H1 (cell line): ENCODE results near the gene SCNM1. TPM values are rescaled to one million over a fixed set of nuclear protein-coding genes. Genes with fewer than 3 reads are reported as not detected.

Experiments
- CTCF ChIA-PET: fragments of 300-600 bp; sonication (Branson Sonifier 250); formaldehyde crosslinking; loops from one replicate; lab custom pipeline; 2021; ENCODE audit not compliant: partially characterized antibody; lab: Charles Lee
- POLR2A ChIA-PET: fragments of 300-600 bp; sonication (Branson Sonifier 250); formaldehyde crosslinking; loops from one replicate; lab custom pipeline; 2021; ENCODE audit warnings: inconsistent platforms; ENCODE audit not compliant: partially characterized antibody; lab: Charles Lee
- DNase-seq, 2 experiments: peaks; one replicate each; pipeline versions ENCODE4 v3.0.0 to v3.0.0-alpha.2; 2010 to 2022; ENCODE audit warnings: low spot score in 2 of 2, low read depth in 1 of 2, mixed read lengths in 1 of 2
- FAIRE-seq: peaks from 2 replicates; lab custom pipeline; 2011; peaks lifted over from hg19 to GRCh38; lab: Jason Lieb, UNC
- H2AFZ ChIP-seq: 2 replicates; pipeline ENCODE4 v1.8.1; 2012; ENCODE audit warnings: low read length, inconsistent platforms
- H2AK5ac ChIP-seq: 2 replicates; pipeline ENCODE4 v1.6.1; 2013; ENCODE audit warnings: low read depth, low read length
- H2BK120ac ChIP-seq: replicated peaks from 2 replicates; pipeline ENCODE3; 2013; ENCODE audit warnings: low read depth, low read length, inconsistent platforms
- H2BK12ac ChIP-seq: 2 replicates; pipeline ENCODE4 v1.6.1; 2013; ENCODE audit warnings: low read depth, low read length
- H2BK15ac ChIP-seq: 2 replicates; pipeline ENCODE4 v1.6.1; 2013; ENCODE audit warnings: low read length
- H2BK20ac ChIP-seq: 2 replicates; pipeline ENCODE4 v1.6.1; 2013; ENCODE audit warnings: low read length
- H2BK5ac ChIP-seq: 2 replicates; pipeline ENCODE4 v1.6.1; 2013; ENCODE audit warnings: low read depth, low read length
- H3K14ac ChIP-seq: 2 replicates; pipeline ENCODE4 v1.6.1; 2013; ENCODE audit warnings: inconsistent platforms; ENCODE audit not compliant: insufficient read length
- H3K18ac ChIP-seq: 2 replicates; pipeline ENCODE4 v1.6.1; 2013; ENCODE audit warnings: low read length; ENCODE audit errors: extremely low read depth
- H3K23ac ChIP-seq: 2 replicates; pipeline ENCODE4 v1.6.1; 2013; ENCODE audit warnings: inconsistent platforms; ENCODE audit not compliant: insufficient read length
- H3K23me2 ChIP-seq: 2 replicates; pipeline ENCODE4 v1.6.1; 2013; ENCODE audit warnings: low read depth, low read length
- H3K27ac ChIP-seq: 2 replicates; pipeline ENCODE4 v1.6.1; 2011; ENCODE audit warnings: low read depth, low read length, inconsistent platforms
- H3K27me3 ChIP-seq, 4 experiments: replicated peaks in 1 of 4; 1 replicate in 1 of 4; 2 replicates in 3 of 4; pipeline versions ENCODE4 v1.6.1 to v1.8.1; 2011 to 2013; ENCODE audit warnings: low read length in 3 of 4, mild to moderate bottlenecking in 3 of 4, inconsistent platforms in 2 of 4, mixed read lengths in 2 of 4, moderate library complexity in 1 of 4; ENCODE audit not compliant: control insufficient read depth in 3 of 4, insufficient read depth in 3 of 4; ENCODE audit errors: extremely low read depth in 1 of 4
- H3K36me3 ChIP-seq, 4 experiments: 2 replicates each; pipeline versions ENCODE4 v1.6.1 to v1.8.1; 2011 to 2013; ENCODE audit warnings: mild to moderate bottlenecking in 4 of 4, low read length in 3 of 4, moderate library complexity in 2 of 4, control low read depth in 1 of 4, inconsistent platforms in 1 of 4; ENCODE audit not compliant: insufficient read depth in 4 of 4, control insufficient read depth in 2 of 4
- H3K4ac ChIP-seq: replicated peaks from 2 replicates; pipeline ENCODE3; 2013; ENCODE audit warnings: low read length, low read depth, mixed read lengths, inconsistent platforms; ENCODE audit not compliant: insufficient read length
- H3K4me1 ChIP-seq, 4 experiments: replicated peaks in 1 of 4; 1 replicate in 1 of 4; 2 replicates in 3 of 4; pipeline versions ENCODE4 v1.6.1 to v1.8.1; 2011 to 2013; ENCODE audit warnings: low read length in 3 of 4, inconsistent platforms in 2 of 4, mixed read lengths in 1 of 4; ENCODE audit not compliant: insufficient read depth in 4 of 4, control insufficient read depth in 3 of 4
- H3K4me2 ChIP-seq, 2 experiments: 2 replicates each; pipeline versions ENCODE4 v1.6.1 to v1.8.1; 2011 to 2013; ENCODE audit warnings: low read depth in 2 of 2, low read length in 2 of 2, control low read depth in 1 of 2, inconsistent platforms in 1 of 2, mild to moderate bottlenecking in 1 of 2; ENCODE audit not compliant: insufficient read depth in 1 of 2
- H3K4me3 ChIP-seq, 4 experiments: fragments of 200-600, 300-600 bp in 1 of 4; sonication (generic), shearing (Covaris generic), sonication (Bioruptor Twin) in 1 of 4; 2 replicates each; pipeline versions ENCODE4 v1.5.1 to v1.8.1; 2011 to 2016; ENCODE audit warnings: low read length in 4 of 4, low read depth in 3 of 4, control low read depth in 2 of 4, inconsistent platforms in 2 of 4, mild to moderate bottlenecking in 2 of 4, mixed read lengths in 1 of 4, moderate library complexity in 1 of 4; ENCODE audit not compliant: insufficient read depth in 2 of 4; ENCODE audit errors: extremely low read depth in 1 of 4
- H3K56ac ChIP-seq: replicated peaks from 2 replicates; pipeline ENCODE3; 2013; ENCODE audit warnings: low read depth, mild to moderate bottlenecking, mixed read lengths, low read length, inconsistent platforms; ENCODE audit not compliant: insufficient read length
- H3K79me1 ChIP-seq: 2 replicates; pipeline ENCODE4 v1.6.1; 2013; ENCODE audit warnings: low read depth, low read length, control low read depth
- H3K79me2 ChIP-seq, 2 experiments: 2 replicates each; pipeline versions ENCODE4 v1.6.1 to v1.8.1; 2012 to 2013; ENCODE audit warnings: low read length in 2 of 2, mild to moderate bottlenecking in 2 of 2, inconsistent platforms in 1 of 2; ENCODE audit not compliant: insufficient read depth in 2 of 2, control insufficient read depth in 1 of 2
- H3K9ac ChIP-seq, 4 experiments: replicated peaks in 1 of 4; 1 replicate in 1 of 4; 2 replicates in 3 of 4; pipeline versions ENCODE4 v1.6.1 to v1.8.1; 2011 to 2013; ENCODE audit warnings: low read depth in 3 of 4, low read length in 3 of 4, control low read depth in 2 of 4, mild to moderate bottlenecking in 2 of 4, moderate library complexity in 2 of 4, inconsistent platforms in 1 of 4; ENCODE audit errors: extremely low read depth in 1 of 4
- H3K9me3 ChIP-seq, 2 experiments: 2 replicates each; pipeline versions ENCODE4 v1.6.1 to v1.8.1; 2012 to 2013; ENCODE audit warnings: mild to moderate bottlenecking in 2 of 2, moderate library complexity in 2 of 2, control low read depth in 1 of 2, inconsistent platforms in 1 of 2, low read depth in 1 of 2, low read length in 1 of 2, mixed read lengths in 1 of 2; ENCODE audit not compliant: insufficient read depth in 2 of 2
- H4K20me1 ChIP-seq, 2 experiments: replicated peaks in 1 of 2; 2 replicates each; pipeline versions ENCODE3 to v1.8.1; 2011 to 2013; ENCODE audit warnings: inconsistent platforms in 2 of 2, low read length in 2 of 2, mild to moderate bottlenecking in 1 of 2; ENCODE audit not compliant: insufficient read depth in 2 of 2, control insufficient read depth in 1 of 2
- H4K5ac ChIP-seq: 2 replicates; pipeline ENCODE4 v1.6.1; 2013; ENCODE audit warnings: low read length, low read depth, mixed read lengths, inconsistent platforms; ENCODE audit not compliant: insufficient read length
- H4K8ac ChIP-seq: 2 replicates; pipeline ENCODE4 v1.8.0; 2013; ENCODE audit warnings: mild to moderate bottlenecking, moderate library complexity, low read length, inconsistent platforms; ENCODE audit not compliant: insufficient read depth; ENCODE audit errors: extremely low read depth
- H4K91ac ChIP-seq: replicated peaks from 2 replicates; pipeline ENCODE3; 2013; ENCODE audit warnings: low read length, mixed read lengths, inconsistent platforms; ENCODE audit not compliant: insufficient read length
- ASH2L ChIP-seq: fragments of 200-600, 300-600 bp; sonication (generic); IDR thresholded peaks from one replicate; pipeline ENCODE4 v1.7.1; 2017; ENCODE audit warnings: low read length
- EGR1 ChIP-seq: IDR thresholded peaks from 2 replicates; pipeline ENCODE4 v1.6.1; 2011; ENCODE audit warnings: low read depth, low read length, borderline replicate concordance
- KDM4A ChIP-seq: IDR thresholded peaks from one replicate; pipeline ENCODE4 v1.7.1; 2012; ENCODE audit warnings: low read depth, mild to moderate bottlenecking, moderate library complexity, low read length, inconsistent platforms; ENCODE audit not compliant: severe bottlenecking
- RFX5 ChIP-seq: IDR thresholded peaks from 2 replicates; pipeline ENCODE4 v1.6.1; 2011; ENCODE audit warnings: low read depth, low read length, improper control_type of control experiment, borderline replicate concordance
- SIRT6 ChIP-seq: IDR thresholded peaks from one replicate; pipeline ENCODE4 v1.7.1; 2012; ENCODE audit warnings: low read length, inconsistent platforms
- WGBS, 2 experiments: shearing (Covaris generic) in 1 of 2; methylation state at CpG; one replicate each; pipeline versions ENCODE4 v1.1.6 to v1.1.7; 2013 to 2015; ENCODE audit warnings: low lambda C conversion rate in 2 of 2, mixed read lengths in 2 of 2, inconsistent platforms in 1 of 2, low coverage in 1 of 2, missing lambda C conversion rate in 1 of 2; ENCODE audit not compliant: insufficient replicate concordance in 2 of 2, insufficient coverage in 1 of 2, insufficient read length in 1 of 2; ENCODE audit errors: extremely low coverage in 1 of 2, missing lambda C conversion rate in 1 of 2; 5-methylcytosine and 5-hydroxymethylcytosine counted together
- polyA plus RNA-seq, 7 experiments: library from polyadenylated mRNA; depleted of rRNA in 3 of 7; stranded (reverse) in 5 of 7; unstranded in 2 of 7; fragments of >200 nt in 5 of 7; fragments of 200-250 nt in 2 of 7; gene quantifications; 1 replicate in 5 of 7; 2 replicates in 1 of 7; 4 replicates in 1 of 7; pipeline versions ENCODE4 v1.2.1 to v1.2.3, GENCODE V29; 2011 to 2013; ENCODE audit warnings: missing spikeins in 2 of 7, mixed read lengths in 2 of 7
- total RNA-seq: library from RNA; stranded (reverse); fragmentation: NEBNext Ultra II Directional; extraction: Animal tissue kit (Norgen Biotek cat#: 25700); gene quantifications from 2 replicates; pipeline ENCODE4 v1.2.1, GENCODE V29; 2021
- TF ChIP-seq, protein P1 (sequence below), 3 experiments: IDR thresholded peaks; 1 replicate in 2 of 3; 2 replicates in 1 of 3; pipeline versions ENCODE4 v1.5.1 to v1.6.1; 2011; ENCODE audit warnings: low read length in 3 of 3, mild to moderate bottlenecking in 3 of 3, inconsistent platforms in 2 of 3, low read depth in 1 of 3, moderate library complexity in 1 of 3; ENCODE audit not compliant: insufficient read depth in 1 of 3; ENCODE audit errors: control extremely low read depth in 1 of 3

Gene SCNM1
- total and polyA plus RNA-seq, 2 of the 8 experiments (the other 6 are each of a cell fraction or from before 2014, with no cell fraction given) = 13.6 to 46.2 TPM

DNA sequence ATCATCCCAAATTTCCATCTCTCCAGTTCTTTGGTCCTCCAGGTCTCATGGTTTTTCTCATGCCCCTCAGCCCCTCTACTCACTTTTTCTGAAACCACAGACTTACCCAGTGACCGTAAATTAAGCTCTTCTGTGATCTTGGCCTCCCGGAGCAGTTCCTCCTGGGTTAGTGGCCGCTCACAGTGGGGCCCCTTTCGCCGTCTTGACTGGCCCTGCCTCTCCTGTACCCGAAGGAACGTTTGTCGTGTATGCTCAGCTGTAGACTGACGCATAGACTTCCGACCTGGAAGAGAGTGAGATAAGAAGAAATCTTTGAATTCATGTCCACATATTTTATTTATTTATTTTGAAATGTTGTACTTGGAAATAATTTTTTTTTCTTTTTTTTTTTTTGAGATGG is 18.3 kb downstream of the SCNM1 start:
- FAIRE-seq (no peak), DNase-seq (no peak)
- Histone ChIP-seq H4K91ac (no peak overlapping the region), H2BK5ac (no peak overlapping the region), H4K20me1 (peaks cover 0 to 5% of the 10 kb centered on the region in 2 experiments), H3K23me2 (no peaks in the 10 kb centered on the region), H2BK15ac (no peak overlapping the region), H3K79me1 (peaks cover 3% of the 10 kb centered on the region; the same call in 1 of the 2 replicates), H2BK12ac (no peak overlapping the region), H3K79me2 (peaks cover 7 to 28% of the 10 kb centered on the region in 2 experiments), H3K9me3 (no peaks in the 10 kb centered on the region), H2BK120ac (no peak overlapping the region), H4K5ac (no peak overlapping the region), H3K4me3 (no peak overlapping the region), H3K36me3 (peaks cover 20 to 63% (median 46%) of the 10 kb centered on the region in 4 experiments), H3K4me1 (no peaks in the 10 kb centered on the region), H3K23ac (no peak overlapping the region), H3K27ac (no peak overlapping the region), H3K4ac (no peak overlapping the region), H3K27me3 (no peaks in the 10 kb centered on the region), H2AFZ (no peak overlapping the region), H3K4me2 (no peak overlapping the region), H3K18ac (no peak overlapping the region), H3K9ac (no peak overlapping the region), H3K14ac (no peak overlapping the region), H4K8ac (no peak overlapping the region), H2BK20ac (no peak overlapping the region), H3K56ac (no peak overlapping the region), H2AK5ac (no peak overlapping the region)
- ChIA-PET POLR2A (interaction anchor here (0.5 to 0.9 kb wide), 2 partner anchors 16 to 113 kb away, joined by 3 read pairs; no protein-coding TSS in a partner anchor), CTCF (interaction anchor here (0.7 to 2.8 kb wide), 2 partner anchors 10 to 113 kb away, joined by 3 to 9 read pairs; partner anchors contain the start of gene GABPB2)
- WGBS, 2 experiments = 96% methylated on average over 10 of the region's 10 CpGs; no CpG with 5 or more reads in 1 of the 2 experiments
- no peak for TF ChIP-seq KDM4A
- no peak for TF ChIP-seq EGR1
- TF ChIP-seq, protein P1, sequence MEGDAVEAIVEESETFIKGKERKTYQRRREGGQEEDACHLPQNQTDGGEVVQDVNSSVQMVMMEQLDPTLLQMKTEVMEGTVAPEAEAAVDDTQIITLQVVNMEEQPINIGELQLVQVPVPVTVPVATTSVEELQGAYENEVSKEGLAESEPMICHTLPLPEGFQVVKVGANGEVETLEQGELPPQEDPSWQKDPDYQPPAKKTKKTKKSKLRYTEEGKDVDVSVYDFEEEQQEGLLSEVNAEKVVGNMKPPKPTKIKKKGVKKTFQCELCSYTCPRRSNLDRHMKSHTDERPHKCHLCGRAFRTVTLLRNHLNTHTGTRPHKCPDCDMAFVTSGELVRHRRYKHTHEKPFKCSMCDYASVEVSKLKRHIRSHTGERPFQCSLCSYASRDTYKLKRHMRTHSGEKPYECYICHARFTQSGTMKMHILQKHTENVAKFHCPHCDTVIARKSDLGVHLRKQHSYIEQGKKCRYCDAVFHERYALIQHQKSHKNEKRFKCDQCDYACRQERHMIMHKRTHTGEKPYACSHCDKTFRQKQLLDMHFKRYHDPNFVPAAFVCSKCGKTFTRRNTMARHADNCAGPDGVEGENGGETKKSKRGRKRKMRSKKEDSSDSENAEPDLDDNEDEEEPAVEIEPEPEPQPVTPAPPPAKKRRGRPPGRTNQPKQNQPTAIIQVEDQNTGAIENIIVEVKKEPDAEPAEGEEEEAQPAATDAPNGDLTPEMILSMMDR (IDR thresholded peaks at IDR 0.05; ENCODE audit: control extremely low read depth in 1 of 3, insufficient read depth in 1 of 3, low read depth in 1 of 3, low read length in 3 of 3) = no peak
- no peak for TF ChIP-seq SIRT6
- TF ChIP-seq ASH2L = no peak
- TF ChIP-seq RFX5 = no peak
